Effector memory CD8-positive, alpha-beta T cell (primary cell): Measurements from ENCODE around the gene DHX40.
A peak's percentile ranks its signal among the peaks of the same experiment; 100 is the strongest.
"Not testable (repeated sequence)": the region's sequence is repeated elsewhere in the genome, so short reads cannot be mapped to it uniquely, and the experiment has no call there.

Experiments
- ATAC-seq: fragments of 150-1000 bp; cut with Tn5 transposase; replicated peaks from 2 replicates; pipeline ENCODE4 v1.10.0; 2021; ENCODE audit warnings: mild to moderate bottlenecking, moderate library complexity
- DNase-seq, 3 experiments: peaks; one replicate each; pipeline ENCODE4 v3.0.0; 2021
- H3K27ac Mint-ChIP-seq, 2 donors: one replicate each; pipeline ENCODE4 v1.8.0; 2022; ENCODE audit warnings: mild to moderate bottlenecking in 2 of 2, mixed read lengths in 2 of 2, moderate library complexity in 2 of 2
- H3K27me3 Mint-ChIP-seq, 2 donors: one replicate each; pipeline ENCODE4 v1.8.0; 2022; ENCODE audit warnings: mixed read lengths in 2 of 2
- H3K36me3 Mint-ChIP-seq: one replicate; pipeline ENCODE4 v1.8.0; 2022; ENCODE audit warnings: mild to moderate bottlenecking, moderate library complexity, mixed read lengths; ENCODE audit not compliant: insufficient read depth
- H3K4me1 Mint-ChIP-seq, 2 donors: one replicate each; pipeline ENCODE4 v1.8.0; 2022; ENCODE audit warnings: low read depth in 2 of 2, mixed read lengths in 2 of 2
- H3K4me3 Mint-ChIP-seq, 2 donors: one replicate each; pipeline ENCODE4 v1.8.0; 2022; ENCODE audit warnings: mild to moderate bottlenecking in 2 of 2, mixed read lengths in 2 of 2, moderate library complexity in 2 of 2
- H3K9me3 Mint-ChIP-seq, 2 donors: one replicate each; pipeline ENCODE4 v1.8.0; 2022; ENCODE audit warnings: mixed read lengths in 2 of 2
- total RNA-seq, 9 experiments: gene quantifications; one replicate each; lab custom pipeline; 2026; lab: John Stamatoyannopoulos, UW

DHX40 gene
- total RNA-seq, result 49.3 to 83.5 (median 71.3) reads per million in 9 experiments

GRCh38 chr17:59565171-59565958, at the start of gene DHX40:
TSS of gene DHX40 (plus strand) at chr17:59565610. CDS start at chr17:59565672, 62 bp downstream.
- Mint-ChIP-seq H3K27ac (peak within 1 kb of the TSS; percentile 99 to 100), H3K4me3 (peak within 1 kb of the TSS; percentile 99 to 100), H3K36me3 (peaks cover 23% of the 10 kb centered on the region), H3K4me1 (peaks cover 17 to 22% of the 10 kb centered on the region in 2 donors), H3K9me3 (no peaks in the 10 kb centered on the region), H3K27me3 (no peaks in the 10 kb centered on the region)
- peak; percentile 92 to 94 (median 92) for DNase-seq
- peak; percentile 93 for ATAC-seq

- Mint-ChIP-seq H3K4me1 (peaks cover 2% of the 10 kb centered on the region in 2 donors), H3K27me3 (peaks cover 0 to 10% of the 10 kb centered on the region in 2 donors), H3K27ac (no peak overlapping the region), H3K9me3 (no peaks in the 10 kb centered on the region), H3K36me3 (peaks cover 3% of the 10 kb centered on the region), H3K4me3 (no peak overlapping the region)
- ATAC-seq, result no peak
- DNase-seq, result no peak
These were observed 49.0 kb upstream of the DHX40 start for GRCh38 chr17:59516451-59516850.

GRCh38 chr17:59519132-59519531, 46.3 kb upstream of the DHX40 start:
- DNase-seq (no peak), ATAC-seq (no peak)
- no peak overlapping the region for H3K4me3 Mint-ChIP-seq
- H3K27me3 Mint-ChIP-seq, result peaks cover 0 to 10% of the 10 kb centered on the region in 2 donors
- no peaks in the 10 kb centered on the region for H3K9me3 Mint-ChIP-seq
- H3K27ac Mint-ChIP-seq, result no peak overlapping the region
- no peaks in the 10 kb centered on the region for H3K36me3 Mint-ChIP-seq
- peaks cover 6 to 7% of the 10 kb centered on the region in 2 donors for H3K4me1 Mint-ChIP-seq

- no peak for DNase-seq
- no peak overlapping the region for H3K4me3 Mint-ChIP-seq
- peaks cover 0 to 10% of the 10 kb centered on the region in 2 donors for H3K27me3 Mint-ChIP-seq
- no peak for ATAC-seq
- no peaks in the 10 kb centered on the region for H3K9me3 Mint-ChIP-seq
- H3K36me3 Mint-ChIP-seq, result no peaks in the 10 kb centered on the region
- H3K4me1 Mint-ChIP-seq, result peaks cover 6 to 7% of the 10 kb centered on the region in 2 donors
- H3K27ac Mint-ChIP-seq, result no peak overlapping the region
These were observed 45.2 kb upstream of the DHX40 start for GRCh38 chr17:59520251-59520650.

- DNase-seq (peak; percentile 47 to 53 (median 49)), ATAC-seq (peak; percentile 70)
- H3K4me1 Mint-ChIP-seq, result peaks cover 6 to 7% of the 10 kb centered on the region in 2 donors
- H3K27ac Mint-ChIP-seq, result no peak overlapping the region
- H3K27me3 Mint-ChIP-seq, result peaks cover 0 to 10% of the 10 kb centered on the region in 2 donors
- no peaks in the 10 kb centered on the region for H3K9me3 Mint-ChIP-seq
- no peak overlapping the region for H3K4me3 Mint-ChIP-seq
- no peaks in the 10 kb centered on the region for H3K36me3 Mint-ChIP-seq
These were observed 43.8 kb upstream of the DHX40 start for GRCh38 chr17:59521465-59522126.

- H3K9me3 Mint-ChIP-seq, ATAC-seq, H3K4me3 Mint-ChIP-seq, H3K27ac Mint-ChIP-seq, H3K36me3 Mint-ChIP-seq, H3K4me1 Mint-ChIP-seq, DNase-seq: not testable (repeated sequence)
- peaks cover 6 to 19% of the 10 kb centered on the region in 2 donors for H3K27me3 Mint-ChIP-seq
These were observed 40.5 kb upstream of the DHX40 start for GRCh38 chr17:59524930-59525329.

- H3K36me3 Mint-ChIP-seq, result no peaks in the 10 kb centered on the region
- peaks cover 6 to 7% of the 10 kb centered on the region in 2 donors for H3K4me1 Mint-ChIP-seq
- H3K9me3 Mint-ChIP-seq, result no peaks in the 10 kb centered on the region
- H3K27ac Mint-ChIP-seq, result no peak overlapping the region
- no peak for DNase-seq
- H3K27me3 Mint-ChIP-seq, result peaks cover 6 to 11% of the 10 kb centered on the region in 2 donors
- ATAC-seq, result no peak
- no peak overlapping the region for H3K4me3 Mint-ChIP-seq
These were observed 39.7 kb upstream of the DHX40 start for GRCh38 chr17:59525668-59526067.

GRCh38 chr17:59526451-59526850, 39.0 kb upstream of the DHX40 start:
- no peaks in the 10 kb centered on the region for H3K9me3 Mint-ChIP-seq

GRCh38 chr17:59527325-59527917, 38.0 kb upstream of the DHX40 start:
- H3K27ac Mint-ChIP-seq, result no peak overlapping the region
- no peaks in the 10 kb centered on the region for H3K9me3 Mint-ChIP-seq
- H3K4me3 Mint-ChIP-seq, result no peak overlapping the region
- DNase-seq (no peak), ATAC-seq (no peak)
- H3K4me1 Mint-ChIP-seq, result no peaks in the 10 kb centered on the region
- H3K36me3 Mint-ChIP-seq, result no peaks in the 10 kb centered on the region
- peaks cover 6 to 10% of the 10 kb centered on the region in 2 donors for H3K27me3 Mint-ChIP-seq

More at GRCh38 chr17:59526451-59526850, 39.0 kb upstream of the DHX40 start:
- DNase-seq (no peak), ATAC-seq (no peak)
- no peaks in the 10 kb centered on the region for H3K36me3 Mint-ChIP-seq
- H3K4me3 Mint-ChIP-seq, result no peak overlapping the region
- H3K4me1 Mint-ChIP-seq, result peaks cover 4% of the 10 kb centered on the region in 2 donors
- H3K27ac Mint-ChIP-seq, result no peak overlapping the region
- H3K27me3 Mint-ChIP-seq, result peaks cover 6 to 10% of the 10 kb centered on the region in 2 donors

GRCh38 chr17:59527931-59528330, 37.5 kb upstream of the DHX40 start:
- no peak for ATAC-seq
- no peak for DNase-seq
- H3K27me3 Mint-ChIP-seq, result peaks cover 10% of the 10 kb centered on the region in 2 donors
- no peak overlapping the region for H3K27ac Mint-ChIP-seq
- H3K4me1 Mint-ChIP-seq, result no peaks in the 10 kb centered on the region
- no peak overlapping the region for H3K4me3 Mint-ChIP-seq
- H3K36me3 Mint-ChIP-seq, result no peaks in the 10 kb centered on the region
- H3K9me3 Mint-ChIP-seq, result no peaks in the 10 kb centered on the region

- no peaks in the 10 kb centered on the region for H3K36me3 Mint-ChIP-seq
- H3K4me1 Mint-ChIP-seq, result no peaks in the 10 kb centered on the region
- H3K9me3 Mint-ChIP-seq, result no peaks in the 10 kb centered on the region
- DNase-seq, result no peak
- ATAC-seq, result no peak
- H3K4me3 Mint-ChIP-seq, result no peak overlapping the region
- H3K27ac Mint-ChIP-seq, result no peak overlapping the region
- H3K27me3 Mint-ChIP-seq, result peaks cover 12 to 20% of the 10 kb centered on the region in 2 donors
These were observed 34.9 kb upstream of the DHX40 start for GRCh38 chr17:59530531-59530930.

- Mint-ChIP-seq H3K36me3 (no peaks in the 10 kb centered on the region), H3K9me3 (no peaks in the 10 kb centered on the region), H3K4me3 (no peak overlapping the region), H3K4me1 (no peaks in the 10 kb centered on the region), H3K27me3 (peaks cover 10 to 15% of the 10 kb centered on the region in 2 donors), H3K27ac (no peak overlapping the region)
- ATAC-seq (no peak), DNase-seq (no peak)
These were observed 31.7 kb upstream of the DHX40 start for GRCh38 chr17:59533694-59534093.

- no peak for DNase-seq
- Mint-ChIP-seq H3K9me3 (no peaks in the 10 kb centered on the region), H3K4me3 (no peak overlapping the region), H3K4me1 (no peaks in the 10 kb centered on the region), H3K27me3 (peaks cover 10 to 21% of the 10 kb centered on the region in 2 donors), H3K27ac (no peak overlapping the region), H3K36me3 (no peaks in the 10 kb centered on the region)
- no peak for ATAC-seq
These were observed 30.8 kb upstream of the DHX40 start for GRCh38 chr17:59534583-59534982.
